Common myeloid progenitor, CD34-positive (primary cell): ENCODE measurements around the gene RELT.

Experiments
- CTCF ChIA-PET: fragments of 350-600 bp; sonication (Branson Sonifier 250); formaldehyde crosslinking; loops from one replicate; lab custom pipeline; 2021; ENCODE audit warnings: antibody characterized with exemption; lab: Charles Lee
- POLR2A ChIA-PET: fragments of 350-600 bp; sonication (Branson Sonifier 250); formaldehyde crosslinking; loops from one replicate; lab custom pipeline; 2021; ENCODE audit warnings: antibody characterized with exemption; lab: Charles Lee
- DNase-seq, 3 donors: peaks; one replicate each; pipeline versions ENCODE4 v3.0.0 to v3.0.0-alpha.2; 2013
- H3K27ac ChIP-seq, 2 experiments: 1 replicate in 1 of 2; 2 replicates in 1 of 2; pipeline ENCODE4 v1.7.0; 2013; ENCODE audit warnings: inconsistent platforms in 2 of 2, low read length in 2 of 2, mild to moderate bottlenecking in 2 of 2, low read depth in 1 of 2, moderate library complexity in 1 of 2; ENCODE audit not compliant: severe bottlenecking in 2 of 2, insufficient read depth in 1 of 2, poor library complexity in 1 of 2
- H3K27me3 ChIP-seq, 5 experiments: replicated peaks in 2 of 5; 1 replicate in 3 of 5; 2 replicates in 2 of 5; pipeline versions ENCODE4 v1.6.1 to v1.7.0; 2013; ENCODE audit warnings: low read length in 4 of 5, mild to moderate bottlenecking in 2 of 5, moderate library complexity in 2 of 5, inconsistent platforms in 1 of 5; ENCODE audit not compliant: insufficient read depth in 5 of 5, control insufficient read depth in 4 of 5
- H3K36me3 ChIP-seq, 4 experiments: 1 replicate in 2 of 4; 2 replicates in 2 of 4; pipeline versions ENCODE4 v1.6.1 to v1.7.0; 2013; ENCODE audit warnings: low read length in 3 of 4, control low read depth in 1 of 4, mild to moderate bottlenecking in 1 of 4; ENCODE audit not compliant: control insufficient read depth in 4 of 4, insufficient read depth in 4 of 4
- H3K4me1 ChIP-seq, 4 experiments: 1 replicate in 3 of 4; 2 replicates in 1 of 4; pipeline versions ENCODE4 v1.6.1 to v1.7.1; 2013; ENCODE audit warnings: low read length in 3 of 4, mild to moderate bottlenecking in 3 of 4, control low read depth in 1 of 4, inconsistent platforms in 1 of 4, moderate library complexity in 1 of 4; ENCODE audit not compliant: control insufficient read depth in 4 of 4, insufficient read depth in 4 of 4; ENCODE audit errors: control extremely low read depth in 1 of 4
- H3K4me3 ChIP-seq, 7 experiments: 1 replicate in 4 of 7; 2 replicates in 3 of 7; pipeline versions ENCODE4 v1.5.1 to v1.7.0; 2013; ENCODE audit warnings: mild to moderate bottlenecking in 7 of 7, low read length in 6 of 7, moderate library complexity in 6 of 7, inconsistent platforms in 2 of 7, low read depth in 2 of 7, control low read depth in 1 of 7; ENCODE audit not compliant: insufficient read depth in 4 of 7, control insufficient read depth in 1 of 7; ENCODE audit errors: extremely low read depth in 1 of 7
- H3K9me3 ChIP-seq, 5 experiments: 1 replicate in 4 of 5; 2 replicates in 1 of 5; pipeline versions ENCODE4 v1.6.1 to v1.7.1; 2013; ENCODE audit warnings: low read length in 4 of 5, mild to moderate bottlenecking in 2 of 5, inconsistent platforms in 1 of 5, low read depth in 1 of 5, moderate library complexity in 1 of 5; ENCODE audit not compliant: control insufficient read depth in 4 of 5, insufficient read depth in 2 of 5; ENCODE audit errors: control extremely low read depth in 1 of 5
- WGBS: methylation state at CpG from one replicate; pipeline ENCODE4 v1.1.5; 2013; ENCODE audit not compliant: insufficient coverage; 5-methylcytosine and 5-hydroxymethylcytosine counted together

The RELT gene

DNA sequence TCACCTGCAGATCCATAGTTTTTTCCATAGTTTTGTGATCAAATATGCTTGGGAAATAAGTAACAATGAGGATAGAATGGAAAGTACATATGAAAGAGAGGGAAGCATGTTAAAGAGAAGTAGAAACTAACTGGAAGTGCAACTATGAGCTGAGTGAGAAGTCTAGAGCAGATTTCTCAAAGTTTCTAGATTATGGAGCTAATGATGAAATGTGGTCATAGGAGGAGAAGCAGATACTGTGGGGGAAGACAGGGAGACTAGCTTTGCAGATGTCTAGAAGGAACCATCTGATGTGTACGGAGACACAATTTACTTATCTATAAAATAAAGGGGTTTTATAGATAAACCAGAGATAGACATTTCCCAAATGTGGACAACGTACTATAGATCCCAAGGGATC lies 37.1 kb downstream of the RELT start:
- Histone ChIP-seq H3K27ac (no peak overlapping the region), H3K4me3 (no peak overlapping the region), H3K36me3 (peaks cover 2 to 41% (median 13%) of the 10 kb centered on the region in 4 experiments), H3K27me3 (no peaks in the 10 kb centered on the region), H3K9me3 (no peaks in the 10 kb centered on the region), H3K4me1 (peaks cover 6 to 17% (median 8%) of the 10 kb centered on the region in 4 experiments)
- DNase-seq = no peak
- ChIA-PET POLR2A (no interaction called here), CTCF (interaction anchor here (2.8 to 4.5 kb wide), 2 partner anchors 10 to 11 kb away, joined by 13 to 25 read pairs; no protein-coding TSS in a partner anchor)
- no CpG with 5 or more reads among the region's 2 CpGs for WGBS

DNA sequence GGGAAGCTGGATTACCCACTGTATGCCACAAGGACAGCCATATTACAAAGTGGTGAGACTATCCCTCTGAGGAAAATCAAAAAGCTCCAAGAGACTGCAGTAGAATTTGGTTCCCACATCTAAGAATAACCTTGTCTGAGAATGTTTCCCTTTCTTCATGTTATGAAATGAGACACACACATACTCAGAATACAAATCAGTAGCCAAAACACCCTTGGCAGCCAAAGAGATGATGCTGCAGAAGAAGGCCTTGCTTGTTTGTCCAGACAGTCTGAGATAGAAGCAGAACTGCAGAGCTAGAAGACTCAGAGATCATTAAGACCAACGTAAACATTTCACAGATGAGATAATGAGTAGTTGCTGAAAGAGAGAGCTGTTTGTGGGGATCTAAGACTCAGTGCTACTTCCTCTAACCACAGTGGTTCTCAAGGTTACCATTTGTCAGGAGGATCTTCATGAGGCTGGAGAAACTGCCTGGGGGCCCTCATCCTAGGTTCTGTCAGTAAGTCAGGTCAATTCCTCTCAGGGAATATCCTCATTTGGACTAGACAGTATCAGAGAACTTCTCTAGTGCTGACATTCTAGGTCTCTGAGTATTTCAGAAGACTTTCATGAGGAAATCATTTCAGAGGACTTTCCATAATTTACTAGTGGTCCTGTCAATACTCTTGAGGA lies 38.9 kb downstream of the RELT start:
- ChIA-PET CTCF (interaction anchor here (0.9 to 4.5 kb wide), 11 partner anchors 9 to 458 kb away, joined by 3 to 25 read pairs (median 3); no protein-coding TSS in a partner anchor), POLR2A (interaction anchor here (0.9 to 1.0 kb wide), 2 partner anchors 41 to 122 kb away, joined by 3 to 4 read pairs; no protein-coding TSS in a partner anchor)
- DNase-seq = peak in 2 of 3 donors; percentile 38 to 46

GRCh38 chr11:73415854-73416615 lies 39.8 kb downstream of the RELT start:
- peaks cover 6 to 17% (median 10%) of the 10 kb centered on the region in 4 experiments for H3K4me1 ChIP-seq
- ChIA-PET POLR2A (no interaction called here), CTCF (interaction anchor here (0.9 to 4.5 kb wide), 6 partner anchors 8 to 245 kb away, joined by 3 to 25 read pairs (median 11); no protein-coding TSS in a partner anchor)
- H3K9me3 ChIP-seq = no peaks in the 10 kb centered on the region
- H3K36me3 ChIP-seq = peaks cover 2 to 22% (median 15%) of the 10 kb centered on the region in 4 experiments
- 100% methylated on average over 1 of the region's 4 CpGs for WGBS
- H3K27ac ChIP-seq = no peak overlapping the region
- no peaks in the 10 kb centered on the region for H3K27me3 ChIP-seq
- DNase-seq = no peak
- H3K4me3 ChIP-seq = no peak overlapping the region

More for the DNA sequence above, 38.9 kb downstream of the RELT start:
- Histone ChIP-seq H3K36me3 (peaks cover 2 to 27% (median 14%) of the 10 kb centered on the region in 4 experiments), H3K4me3 (no peak overlapping the region), H3K4me1 (peaks cover 6 to 17% (median 8%) of the 10 kb centered on the region in 4 experiments), H3K27me3 (no peaks in the 10 kb centered on the region), H3K27ac (no peak overlapping the region), H3K9me3 (no peaks in the 10 kb centered on the region)
- WGBS = 43% methylated on average over 1 of the region's 1 CpG

- POLR2A ChIA-PET = no interaction called here
- 100% methylated on average over 2 of the region's 2 CpGs for WGBS
- CTCF ChIA-PET = interaction anchor here (0.6 to 2.7 kb wide), 6 partner anchors 10 to 396 kb away, joined by 3 to 15 read pairs (median 4); no protein-coding TSS in a partner anchor
- Histone ChIP-seq H3K27ac (no peak overlapping the region), H3K4me1 (peaks cover 6 to 19% (median 13%) of the 10 kb centered on the region in 4 experiments), H3K4me3 (no peak overlapping the region), H3K36me3 (peaks cover 2 to 22% (median 15%) of the 10 kb centered on the region in 4 experiments), H3K9me3 (no peaks in the 10 kb centered on the region), H3K27me3 (no peaks in the 10 kb centered on the region)
- no peak for DNase-seq
Observed at GRCh38 chr11:73416786-73417185, 40.6 kb downstream of the RELT start.

GRCh38 chr11:73420136-73420535 lies 43.9 kb downstream of the RELT start:
- Histone ChIP-seq H3K36me3 (peaks cover 2 to 21% (median 11%) of the 10 kb centered on the region in 4 experiments), H3K9me3 (no peaks in the 10 kb centered on the region), H3K4me3 (no peak overlapping the region), H3K4me1 (peaks cover 0 to 15% (median 7%) of the 10 kb centered on the region in 4 experiments), H3K27ac (no peak overlapping the region), H3K27me3 (no peaks in the 10 kb centered on the region)
- ChIA-PET POLR2A (no interaction called here), CTCF (interaction anchor here (0.7 kb wide), 1 partner anchor 27 kb away, joined by 3 read pairs; no protein-coding TSS in a partner anchor)
- DNase-seq = no peak

- H3K4me1 ChIP-seq = peaks cover 0 to 10% (median 2%) of the 10 kb centered on the region in 4 experiments
- no peaks in the 10 kb centered on the region for H3K27me3 ChIP-seq
- H3K27ac ChIP-seq = no peak overlapping the region
- POLR2A ChIA-PET = no interaction called here
- no peaks in the 10 kb centered on the region for H3K9me3 ChIP-seq
- WGBS = 93% methylated on average over 4 of the region's 4 CpGs
- H3K36me3 ChIP-seq = peaks cover 2 to 20% (median 6%) of the 10 kb centered on the region in 4 experiments
- DNase-seq = no peak
- H3K4me3 ChIP-seq = no peak overlapping the region
- CTCF ChIA-PET = interaction anchor here (0.8 to 3.5 kb wide), 9 partner anchors 8 to 324 kb away, joined by 3 to 13 read pairs (median 4); no protein-coding TSS in a partner anchor
Observed at GRCh38 chr11:73422886-73423285, 46.7 kb downstream of the RELT start.
